ENCODE measurements around the gene RAB3IL1.
A peak's percentile ranks its signal among the peaks of the same experiment; 100 is the strongest.

Gene RAB3IL1

DNA sequence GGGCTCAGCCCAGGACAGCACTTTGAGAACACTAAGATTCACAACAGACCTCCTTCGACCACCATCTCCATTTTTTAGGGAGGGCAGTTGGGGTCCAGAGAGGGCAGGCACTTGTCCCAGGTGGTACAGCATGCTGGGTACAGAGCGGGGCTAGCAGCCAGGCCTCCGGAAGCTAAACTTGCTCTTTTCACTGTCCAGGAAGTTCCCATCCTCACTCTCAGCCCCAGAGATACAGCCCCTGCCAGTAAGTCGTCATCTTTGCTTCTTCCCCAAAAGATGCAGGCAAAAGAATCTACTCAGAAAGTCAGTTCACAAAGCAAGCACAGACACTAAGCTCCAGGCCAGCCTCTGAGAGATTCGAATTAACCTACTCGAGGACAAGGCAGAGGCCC lies 6.7 kb upstream of the RAB3IL1 start:
- peaks cover 4% of the 10 kb centered on the region for H3K27me3 ChIP-seq (replicated peaks)
- H3K4me3 ChIP-seq (ENCODE audit: low read depth, low read length) = no peak overlapping the region
- H3K27ac ChIP-seq = no peak overlapping the region
- no peaks in the 10 kb centered on the region for H3K36me3 ChIP-seq (replicated peaks)
- TF ChIP-seq, protein P1, sequence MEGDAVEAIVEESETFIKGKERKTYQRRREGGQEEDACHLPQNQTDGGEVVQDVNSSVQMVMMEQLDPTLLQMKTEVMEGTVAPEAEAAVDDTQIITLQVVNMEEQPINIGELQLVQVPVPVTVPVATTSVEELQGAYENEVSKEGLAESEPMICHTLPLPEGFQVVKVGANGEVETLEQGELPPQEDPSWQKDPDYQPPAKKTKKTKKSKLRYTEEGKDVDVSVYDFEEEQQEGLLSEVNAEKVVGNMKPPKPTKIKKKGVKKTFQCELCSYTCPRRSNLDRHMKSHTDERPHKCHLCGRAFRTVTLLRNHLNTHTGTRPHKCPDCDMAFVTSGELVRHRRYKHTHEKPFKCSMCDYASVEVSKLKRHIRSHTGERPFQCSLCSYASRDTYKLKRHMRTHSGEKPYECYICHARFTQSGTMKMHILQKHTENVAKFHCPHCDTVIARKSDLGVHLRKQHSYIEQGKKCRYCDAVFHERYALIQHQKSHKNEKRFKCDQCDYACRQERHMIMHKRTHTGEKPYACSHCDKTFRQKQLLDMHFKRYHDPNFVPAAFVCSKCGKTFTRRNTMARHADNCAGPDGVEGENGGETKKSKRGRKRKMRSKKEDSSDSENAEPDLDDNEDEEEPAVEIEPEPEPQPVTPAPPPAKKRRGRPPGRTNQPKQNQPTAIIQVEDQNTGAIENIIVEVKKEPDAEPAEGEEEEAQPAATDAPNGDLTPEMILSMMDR (IDR thresholded peaks at IDR 0.05; ENCODE audit: low read depth, low read length, missing control alignments) = no peak
- DNase-seq = no peak
- in situ Hi-C loops (cut with HindIII; ENCODE audit: low pct_ligation_motif_present, low sequenced_read_pairs) = loop anchor here (25.0 kb wide), 1 partner anchor 188 kb away; the partner anchor contains the start of gene INCENP

- Histone ChIP-seq H3K4me3 (ENCODE audit: low read depth, low read length) (no peak overlapping the region), H3K36me3 (replicated peaks) (no peaks in the 10 kb centered on the region), H3K27ac (no peak overlapping the region), H3K27me3 (replicated peaks) (peaks cover 8% of the 10 kb centered on the region)
- peak; percentile 52 for DNase-seq
- in situ Hi-C loops (cut with HindIII; ENCODE audit: low pct_ligation_motif_present, low sequenced_read_pairs) = loop anchor here (25.0 kb wide), 1 partner anchor 189 kb away; the partner anchor contains the start of gene INCENP
- TF ChIP-seq, protein P1 (IDR thresholded peaks at IDR 0.05; ENCODE audit: low read depth, low read length, missing control alignments) = no peak
Measured at GRCh38 chr11:61923166-61924063, 6.0 kb upstream of the RAB3IL1 start.

DNA sequence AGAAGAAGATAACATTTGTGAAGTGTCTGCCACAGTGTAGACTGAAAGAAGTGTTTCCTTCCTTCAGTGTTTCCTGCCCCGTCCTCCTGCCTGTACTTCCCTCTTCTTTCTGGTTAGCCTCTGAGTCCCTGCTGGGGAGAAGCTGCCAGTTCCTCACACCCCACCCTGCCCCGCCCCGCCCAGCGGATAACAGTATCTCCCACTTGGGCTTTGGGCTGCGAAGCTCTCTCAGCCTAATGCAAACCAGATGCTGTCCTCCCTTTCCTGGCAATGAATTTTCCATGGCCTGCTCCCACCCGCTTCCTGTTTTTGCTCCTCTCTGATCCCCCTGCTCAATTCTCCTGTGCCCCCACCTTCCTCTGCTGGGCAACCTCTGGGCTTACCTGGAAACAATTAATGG lies 5.2 kb upstream of the RAB3IL1 start:
- in situ Hi-C loops (cut with HindIII; ENCODE audit: low pct_ligation_motif_present, low sequenced_read_pairs) = loop anchor here (25.0 kb wide), 1 partner anchor 190 kb away; the partner anchor contains the start of gene INCENP
- no peak overlapping the region for H3K4me3 ChIP-seq (ENCODE audit: low read depth, low read length)
- TF ChIP-seq, protein P1 (IDR thresholded peaks at IDR 0.05; ENCODE audit: low read depth, low read length, missing control alignments) = no peak
- DNase-seq = peak; percentile 11
- H3K36me3 ChIP-seq (replicated peaks) = no peaks in the 10 kb centered on the region
- H3K27me3 ChIP-seq (replicated peaks) = peaks cover 15% of the 10 kb centered on the region
- no peak overlapping the region for H3K27ac ChIP-seq

- H3K36me3 ChIP-seq (replicated peaks) = no peaks in the 10 kb centered on the region
- in situ Hi-C loops (cut with HindIII; ENCODE audit: low pct_ligation_motif_present, low sequenced_read_pairs) = loop anchor here (25.0 kb wide), 1 partner anchor 191 kb away; the partner anchor contains the start of gene INCENP
- TF ChIP-seq, protein P1 (IDR thresholded peaks at IDR 0.05; ENCODE audit: low read depth, low read length, missing control alignments) = no peak
- no peak overlapping the region for H3K27ac ChIP-seq
- no peak overlapping the region for H3K4me3 ChIP-seq (ENCODE audit: low read depth, low read length)
- DNase-seq = no peak
- peaks cover 19% of the 10 kb centered on the region for H3K27me3 ChIP-seq (replicated peaks)
Measured at GRCh38 chr11:61921446-61921845, 4.1 kb upstream of the RAB3IL1 start.

DNA sequence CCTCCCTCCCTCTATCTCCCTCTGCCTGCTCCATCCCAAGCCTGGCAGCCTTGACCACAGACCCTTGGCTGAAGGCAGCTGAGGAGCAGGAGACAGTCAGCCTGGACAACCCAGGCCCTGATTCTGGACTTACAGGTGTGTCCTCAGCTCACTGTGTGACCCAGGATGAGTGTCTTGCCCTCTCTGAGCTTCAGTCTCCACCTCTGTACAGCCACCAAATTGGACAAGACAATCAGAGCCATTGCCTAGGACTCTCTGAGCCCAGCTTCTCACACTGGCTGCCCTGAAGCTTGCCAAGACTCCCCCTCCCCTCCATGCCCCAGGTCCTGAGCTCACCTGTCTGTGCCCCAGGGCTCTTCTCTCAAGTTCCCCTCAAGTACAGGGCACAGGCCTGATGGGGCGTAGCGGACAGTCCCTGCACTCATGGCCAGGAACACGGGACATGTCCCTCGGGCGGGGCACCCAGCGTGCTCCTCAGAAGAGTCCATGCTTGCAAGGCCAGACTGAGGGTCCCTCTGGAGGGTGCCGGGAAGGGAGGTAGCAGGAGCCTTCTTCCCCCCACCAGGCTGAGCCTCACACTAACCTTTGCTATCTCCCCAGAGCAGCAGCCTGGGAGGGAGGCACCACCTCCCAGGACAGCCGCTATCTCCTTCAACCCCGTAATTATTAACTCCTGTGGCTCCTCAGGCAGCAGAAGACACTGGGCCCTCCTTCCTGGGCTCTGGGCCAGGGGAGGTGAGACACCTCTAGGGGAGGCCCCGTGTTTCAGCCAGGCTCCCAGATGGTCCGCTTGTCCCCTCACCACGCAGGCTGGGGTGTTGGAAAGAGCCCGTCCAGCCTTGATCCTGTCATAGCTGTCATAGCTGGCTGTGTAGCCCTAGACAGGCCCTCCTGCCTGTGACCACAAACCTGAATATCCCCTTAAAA lies 2.6 kb upstream of the RAB3IL1 start:
- no peak overlapping the region for H3K27ac ChIP-seq
- in situ Hi-C loops (cut with HindIII; ENCODE audit: low pct_ligation_motif_present, low sequenced_read_pairs) = loop anchor here (25.0 kb wide), 1 partner anchor 192 kb away; the partner anchor contains the start of gene INCENP
- TF ChIP-seq, protein P1 (IDR thresholded peaks at IDR 0.05; ENCODE audit: low read depth, low read length, missing control alignments) = no peak

More for the DNA sequence above, 2.6 kb upstream of the RAB3IL1 start:
- Histone ChIP-seq H3K36me3 (replicated peaks) (no peaks in the 10 kb centered on the region), H3K4me3 (ENCODE audit: low read depth, low read length) (no peak overlapping the region), H3K27me3 (replicated peaks) (peaks cover 21% of the 10 kb centered on the region)
- DNase-seq = no peak
